Left renal cortex interstitium (tissue), 4 donors: Measurements from ENCODE around the gene GPC5. TPM values are rescaled to one million over a fixed set of nuclear protein-coding genes. Genes with fewer than 3 reads are reported as not detected.

Experiments used
- DNase-seq, 4 donors: peaks; one replicate each; pipeline ENCODE4 v3.0.0-alpha.2; 2013; ENCODE audit warnings: low read depth in 4 of 4, low spot score in 2 of 4, missing footprints in 1 of 4
- polyA plus RNA-seq, 4 donors: library from polyadenylated mRNA; unstranded; fragments of 120-200 nt; gene quantifications; one replicate each; pipeline ENCODE4 v1.2.1, GENCODE V29; 2013; ENCODE audit not compliant: insufficient read length in 4 of 4

GPC5 gene
- polyA plus RNA-seq, 4 donors: 3.1 to 8.6 (median 3.8) TPM

GRCh38 chr13:91531646-91532045, 133.2 kb downstream of the GPC5 start:
- no peak for DNase-seq

GRCh38 chr13:91533354-91533753, 134.9 kb downstream of the GPC5 start:
- DNase-seq: no peak

- no peak for DNase-seq
Observed at GRCh38 chr13:91534996-91535395, 136.6 kb downstream of the GPC5 start.

GRCh38 chr13:91537376-91537775, 139.0 kb downstream of the GPC5 start:
- DNase-seq: no peak

GRCh38 chr13:91539286-91540157, 141.1 kb downstream of the GPC5 start:
- peak in 1 of 4 donors; percentile 4 for DNase-seq

- DNase-seq: no peak
Observed at GRCh38 chr13:91540158-91540736, 141.8 kb downstream of the GPC5 start.

- no peak for DNase-seq
Observed at GRCh38 chr13:91544723-91545122, 146.3 kb downstream of the GPC5 start.

GRCh38 chr13:91546900-91547299, 148.5 kb downstream of the GPC5 start:
- DNase-seq: no peak

GRCh38 chr13:91553584-91553983, 155.2 kb downstream of the GPC5 start:
- no peak for DNase-seq

GRCh38 chr13:91554101-91554500, 155.7 kb downstream of the GPC5 start:
- DNase-seq: no peak

- DNase-seq: no peak
Observed at GRCh38 chr13:91557328-91558090, 159.1 kb downstream of the GPC5 start.

- no peak for DNase-seq
Observed at GRCh38 chr13:91563799-91564198, 165.4 kb downstream of the GPC5 start.

GRCh38 chr13:91564396-91564795, 166.0 kb downstream of the GPC5 start:
- no peak for DNase-seq

- no peak for DNase-seq
Observed at GRCh38 chr13:91565296-91565695, 166.9 kb downstream of the GPC5 start.

GRCh38 chr13:91567485-91568207, 169.2 kb downstream of the GPC5 start:
- no peak for DNase-seq

- DNase-seq: no peak
Observed at GRCh38 chr13:91571681-91572080, 173.3 kb downstream of the GPC5 start.

- DNase-seq: no peak
Observed at GRCh38 chr13:91572439-91572838, 174.0 kb downstream of the GPC5 start.

- DNase-seq: no peak
Observed at GRCh38 chr13:91572944-91573598, 174.7 kb downstream of the GPC5 start.

- DNase-seq: no peak
Observed at GRCh38 chr13:91574766-91575165, 176.3 kb downstream of the GPC5 start.

GRCh38 chr13:91576590-91576989, 178.2 kb downstream of the GPC5 start:
- no peak for DNase-seq
